Dermis lymphatic vessel endothelial cell (primary cell): ENCODE measurements around the gene DDX3X. TPM values are rescaled to one million over a fixed set of nuclear protein-coding genes. Genes with fewer than 3 reads are reported as not detected.

Source experiments
- total RNA-seq: library from RNA; depleted of rRNA; stranded (reverse); fragments of >200 nt; gene quantifications from 2 replicates; pipeline ENCODE4 v1.2.1, GENCODE V29; 2014

The DDX3X gene
- total RNA-seq: 286 and 395 TPM in 2 replicates

GRCh38 chrX:41333744-41334362 is at the start of gene DDX3X:
Gene DDX3X (plus strand): TSS chrX:41334162. CDS start chrX:41334253, 91 bp downstream.

Other genes starting within 250 kb of the DDX3X start
- gene USP9X, start 248.7 kb upstream of the DDX3X start, total RNA-seq: 111 and 134 TPM in 2 replicates
- not detected in 2 replicates for gene NYX, start 113.2 kb downstream of the DDX3X start, total RNA-seq